Activated CD8-positive, alpha-beta T cell treated with anti-CD3 and anti-CD28 coated beads, Interleukin-2, amount 10 ng/mL, durations not matched to agents 7 days and 5 days (primary cell): ENCODE measurements around the gene GLUD2. TPM values are rescaled to one million over a fixed set of nuclear protein-coding genes. Genes with fewer than 3 reads are reported as not detected.
"Not testable (repeated sequence)": the region's sequence is repeated elsewhere in the genome, so short reads cannot be mapped to it uniquely, and the experiment has no call there.

Source experiments
- ATAC-seq: fragments of 150-1000 bp; cut with Tn5 transposase; one replicate; pipeline ENCODE4 v1.10.0; 2021; ENCODE audit warnings: moderate library complexity
- CTCF ChIA-PET: fragments of 350-600 bp; sonication (Branson Sonifier 250); formaldehyde crosslinking; loops from one replicate; lab custom pipeline; 2021; ENCODE audit warnings: antibody characterized with exemption; lab: Charles Lee
- POLR2A ChIA-PET: fragments of 350-600 bp; sonication (Branson Sonifier 250); formaldehyde crosslinking; loops from one replicate; lab custom pipeline; 2021; ENCODE audit warnings: antibody characterized with exemption; lab: Charles Lee
- DNase-seq: peaks from one replicate; pipeline ENCODE4 v3.0.0-alpha.2; 2020
- H3K27ac Mint-ChIP-seq: one replicate; pipeline ENCODE4 v1.8.0; 2021; ENCODE audit warnings: mild to moderate bottlenecking, mixed read lengths
- H3K27me3 Mint-ChIP-seq: one replicate; pipeline ENCODE4 v1.8.0; 2021; ENCODE audit warnings: low read depth, mixed read lengths
- H3K36me3 Mint-ChIP-seq: one replicate; pipeline ENCODE4 v1.8.0; 2021; ENCODE audit warnings: low read depth, mixed read lengths
- H3K4me1 Mint-ChIP-seq: one replicate; pipeline ENCODE4 v1.8.0; 2021; ENCODE audit warnings: low read depth, mixed read lengths
- H3K4me3 Mint-ChIP-seq: one replicate; pipeline ENCODE4 v1.8.0; 2021; ENCODE audit warnings: mild to moderate bottlenecking, mixed read lengths
- H3K9me3 Mint-ChIP-seq: one replicate; pipeline ENCODE4 v1.8.0; 2022; ENCODE audit warnings: mixed read lengths; ENCODE audit not compliant: insufficient read depth
- total RNA-seq, 2 experiments: library from RNA; stranded (reverse); gene quantifications; one replicate each; pipeline ENCODE4 v1.2.3, GENCODE V29; 2021

Gene GLUD2
- total RNA-seq, result under 1 TPM; 0.60 to 0.87 TPM

- H3K27ac Mint-ChIP-seq, CTCF ChIA-PET, H3K4me1 Mint-ChIP-seq, DNase-seq, POLR2A ChIA-PET, H3K9me3 Mint-ChIP-seq, H3K36me3 Mint-ChIP-seq, H3K4me3 Mint-ChIP-seq, H3K27me3 Mint-ChIP-seq: not testable (repeated sequence)
- ATAC-seq, result peak; percentile 68
These were observed at the start of gene GLUD2 for GRCh38 chrX:121047441-121048419. GLUD2 (plus strand) TSS chrX:121047610; CDS start chrX:121047685, 75 bp downstream.

DNA sequence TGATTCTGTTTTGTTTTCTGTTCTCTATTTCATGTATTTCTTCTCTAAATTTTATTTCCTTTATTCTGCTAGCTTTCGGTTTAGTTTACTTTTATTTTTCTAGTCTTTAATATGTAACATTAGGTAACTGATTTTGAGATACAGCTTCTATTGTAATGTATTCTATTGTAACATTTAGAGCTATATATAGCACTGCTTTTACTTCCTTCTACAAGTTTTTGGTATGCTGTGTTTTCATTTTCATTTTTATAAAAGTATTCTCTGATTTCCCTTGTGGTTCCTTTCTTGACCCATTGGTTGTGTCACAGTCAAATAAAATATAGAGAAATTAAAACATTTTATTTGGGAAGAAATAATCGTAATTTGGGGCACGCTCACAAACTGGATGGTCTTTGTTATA, 48.0 kb upstream of the GLUD2 start:
- H3K36me3 Mint-ChIP-seq, result no peaks in the 10 kb centered on the region
- DNase-seq, result no peak
- POLR2A ChIA-PET, result no interaction called here
- ATAC-seq, result no peak
- no peak overlapping the region for H3K27ac Mint-ChIP-seq
- H3K4me3 Mint-ChIP-seq, result no peak overlapping the region
- H3K4me1 Mint-ChIP-seq, result no peaks in the 10 kb centered on the region
- H3K27me3 Mint-ChIP-seq, result no peaks in the 10 kb centered on the region
- no peaks in the 10 kb centered on the region for H3K9me3 Mint-ChIP-seq
- CTCF ChIA-PET, result no interaction called here

GRCh38 chrX:121000589-121000988, 46.8 kb upstream of the GLUD2 start:
- Mint-ChIP-seq H3K4me1 (no peaks in the 10 kb centered on the region), H3K4me3 (no peak overlapping the region), H3K27me3 (no peaks in the 10 kb centered on the region), H3K36me3 (no peaks in the 10 kb centered on the region), H3K27ac (no peak overlapping the region), H3K9me3 (no peaks in the 10 kb centered on the region)
- POLR2A ChIA-PET, result no interaction called here
- no peak for ATAC-seq
- no peak for DNase-seq
- CTCF ChIA-PET, result no interaction called here

GRCh38 chrX:121008920-121009319, 38.5 kb upstream of the GLUD2 start:
- no peak overlapping the region for H3K27ac Mint-ChIP-seq
- no peaks in the 10 kb centered on the region for H3K9me3 Mint-ChIP-seq
- CTCF ChIA-PET, result no interaction called here

DNA sequence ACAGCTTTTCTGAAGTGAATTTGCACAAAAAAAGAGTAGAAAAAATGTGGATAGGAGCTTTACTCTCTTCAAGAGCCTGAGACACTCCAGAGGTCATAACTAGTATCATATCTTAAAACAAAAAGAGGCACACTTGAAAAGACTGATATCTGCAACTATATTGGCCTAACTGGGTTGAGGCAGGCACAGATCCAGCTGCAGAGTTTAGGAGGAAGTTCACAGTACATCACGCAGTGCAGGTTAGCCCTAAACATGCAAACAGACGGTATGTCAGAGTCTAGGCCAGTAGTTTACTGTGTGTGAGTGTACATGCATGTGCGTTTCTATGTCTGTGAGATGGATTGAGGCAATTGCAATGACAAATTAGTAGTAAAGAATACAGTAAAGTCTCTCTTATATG, 37.6 kb upstream of the GLUD2 start:
- no peak overlapping the region for H3K4me3 Mint-ChIP-seq
- H3K4me1 Mint-ChIP-seq, result no peaks in the 10 kb centered on the region
- ChIA-PET POLR2A (no interaction called here), CTCF (no interaction called here)
- no peaks in the 10 kb centered on the region for H3K9me3 Mint-ChIP-seq
- no peak for DNase-seq
- no peak for ATAC-seq
- no peaks in the 10 kb centered on the region for H3K36me3 Mint-ChIP-seq
- no peaks in the 10 kb centered on the region for H3K27me3 Mint-ChIP-seq
- no peak overlapping the region for H3K27ac Mint-ChIP-seq

More at GRCh38 chrX:121008920-121009319, 38.5 kb upstream of the GLUD2 start:
- ATAC-seq, result no peak
- no peak for DNase-seq
- no peak overlapping the region for H3K4me3 Mint-ChIP-seq
- H3K27me3 Mint-ChIP-seq, result no peaks in the 10 kb centered on the region
- POLR2A ChIA-PET, result no interaction called here
- H3K4me1 Mint-ChIP-seq, result no peaks in the 10 kb centered on the region
- no peaks in the 10 kb centered on the region for H3K36me3 Mint-ChIP-seq

- no peaks in the 10 kb centered on the region for H3K36me3 Mint-ChIP-seq
- DNase-seq (no peak), ATAC-seq (no peak)
- no peaks in the 10 kb centered on the region for H3K9me3 Mint-ChIP-seq
- ChIA-PET POLR2A (no interaction called here), CTCF (no interaction called here)
- H3K4me3 Mint-ChIP-seq, result no peak overlapping the region
- H3K4me1 Mint-ChIP-seq, result no peaks in the 10 kb centered on the region
- no peaks in the 10 kb centered on the region for H3K27me3 Mint-ChIP-seq
- H3K27ac Mint-ChIP-seq, result no peak overlapping the region
These were observed 37.2 kb upstream of the GLUD2 start for GRCh38 chrX:121010218-121010617.

DNA sequence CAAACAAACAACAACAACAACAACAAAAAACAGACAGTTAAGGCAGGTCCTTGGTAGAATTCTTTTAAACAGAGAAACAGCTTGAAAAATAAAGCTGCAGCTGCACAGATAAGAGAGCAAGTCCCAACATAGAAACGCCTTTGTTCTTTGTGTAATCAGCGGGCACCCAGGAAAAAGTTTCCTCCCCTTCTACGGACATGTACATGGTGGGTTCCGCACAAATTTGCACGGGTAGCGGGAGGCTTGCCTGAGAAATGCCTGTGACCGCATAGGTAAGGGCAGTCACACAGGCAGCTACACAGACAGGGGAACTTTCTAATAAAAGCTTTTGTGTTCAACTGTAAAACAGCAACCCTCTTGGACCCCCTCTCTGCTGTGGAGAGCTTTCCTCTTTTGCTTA, 36.2 kb upstream of the GLUD2 start:
- no peak for DNase-seq
- no peaks in the 10 kb centered on the region for H3K4me1 Mint-ChIP-seq
- H3K9me3 Mint-ChIP-seq, result no peaks in the 10 kb centered on the region
- H3K27me3 Mint-ChIP-seq, result no peaks in the 10 kb centered on the region
- H3K27ac Mint-ChIP-seq, result no peak overlapping the region
- POLR2A ChIA-PET, result no interaction called here
- CTCF ChIA-PET, result no interaction called here
- no peak overlapping the region for H3K4me3 Mint-ChIP-seq
- H3K36me3 Mint-ChIP-seq, result no peaks in the 10 kb centered on the region
- ATAC-seq, result no peak

- ChIA-PET POLR2A (no interaction called here), CTCF (no interaction called here)
- no peak overlapping the region for H3K27ac Mint-ChIP-seq
- H3K27me3 Mint-ChIP-seq, result no peaks in the 10 kb centered on the region
- DNase-seq (no peak), ATAC-seq (no peak)
- no peaks in the 10 kb centered on the region for H3K36me3 Mint-ChIP-seq
- H3K4me1 Mint-ChIP-seq, result no peaks in the 10 kb centered on the region
- no peaks in the 10 kb centered on the region for H3K9me3 Mint-ChIP-seq
- no peak overlapping the region for H3K4me3 Mint-ChIP-seq
These were observed 33.4 kb upstream of the GLUD2 start for GRCh38 chrX:121013897-121014455.

- ATAC-seq, result no peak
- DNase-seq, result no peak
- Mint-ChIP-seq H3K27ac (no peak overlapping the region), H3K36me3 (no peaks in the 10 kb centered on the region), H3K27me3 (no peaks in the 10 kb centered on the region), H3K9me3 (no peaks in the 10 kb centered on the region), H3K4me1 (no peaks in the 10 kb centered on the region), H3K4me3 (no peak overlapping the region)
- ChIA-PET POLR2A (no interaction called here), CTCF (no interaction called here)
These were observed 32.6 kb upstream of the GLUD2 start for GRCh38 chrX:121014826-121015225.

DNA sequence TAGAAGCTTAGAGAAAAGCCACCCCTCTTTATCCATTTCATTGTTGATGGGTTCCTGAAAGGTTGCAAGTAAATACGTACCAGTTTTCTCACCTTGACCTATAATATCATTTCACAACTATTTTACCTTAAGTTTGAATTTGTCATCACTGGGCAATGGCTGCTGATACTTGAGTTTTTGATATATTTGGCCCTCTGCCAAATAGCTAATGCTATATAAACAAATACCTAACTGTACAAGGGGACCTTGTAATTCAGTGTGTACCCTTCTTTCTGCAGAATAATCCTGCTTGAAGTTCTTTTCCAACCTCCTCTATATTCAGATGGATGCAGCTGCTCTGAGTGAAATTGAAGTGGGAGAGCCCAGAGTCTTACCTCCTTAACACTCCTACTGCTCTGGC, 19.0 kb upstream of the GLUD2 start:
- DNase-seq (no peak), ATAC-seq (no peak)
- no peak overlapping the region for H3K4me3 Mint-ChIP-seq
- CTCF ChIA-PET, result no interaction called here
- no peaks in the 10 kb centered on the region for H3K9me3 Mint-ChIP-seq
- no peak overlapping the region for H3K27ac Mint-ChIP-seq
- H3K4me1 Mint-ChIP-seq, result no peaks in the 10 kb centered on the region
- H3K36me3 Mint-ChIP-seq, result no peaks in the 10 kb centered on the region
- POLR2A ChIA-PET, result no interaction called here
- H3K27me3 Mint-ChIP-seq, result no peaks in the 10 kb centered on the region

DNA sequence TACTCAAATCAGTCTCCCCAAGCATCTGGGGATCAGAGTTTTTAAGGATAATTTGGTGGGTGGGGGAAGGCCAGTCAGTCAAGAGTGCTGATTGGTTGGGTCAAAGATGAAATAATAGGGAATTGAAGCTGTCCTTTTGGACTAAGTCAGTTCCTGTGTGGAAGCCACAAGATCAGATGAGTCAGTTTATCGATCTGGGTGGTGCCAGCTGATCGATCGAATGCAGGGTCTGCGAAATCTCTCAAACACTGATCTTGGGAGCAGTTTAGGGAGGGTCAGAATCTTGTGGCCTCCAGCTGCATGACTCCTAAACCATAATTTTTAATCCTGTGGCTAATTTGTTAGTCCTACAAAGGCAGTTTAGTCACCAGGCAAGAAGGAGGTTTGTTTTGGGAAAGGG, 17.3 kb upstream of the GLUD2 start:
- Mint-ChIP-seq H3K27me3 (no peaks in the 10 kb centered on the region), H3K9me3 (no peaks in the 10 kb centered on the region), H3K4me3 (no peak overlapping the region), H3K4me1 (no peaks in the 10 kb centered on the region), H3K36me3 (no peaks in the 10 kb centered on the region), H3K27ac (no peak overlapping the region)
- CTCF ChIA-PET, result no interaction called here
- POLR2A ChIA-PET, result no interaction called here
- ATAC-seq (no peak), DNase-seq (no peak)

DNA sequence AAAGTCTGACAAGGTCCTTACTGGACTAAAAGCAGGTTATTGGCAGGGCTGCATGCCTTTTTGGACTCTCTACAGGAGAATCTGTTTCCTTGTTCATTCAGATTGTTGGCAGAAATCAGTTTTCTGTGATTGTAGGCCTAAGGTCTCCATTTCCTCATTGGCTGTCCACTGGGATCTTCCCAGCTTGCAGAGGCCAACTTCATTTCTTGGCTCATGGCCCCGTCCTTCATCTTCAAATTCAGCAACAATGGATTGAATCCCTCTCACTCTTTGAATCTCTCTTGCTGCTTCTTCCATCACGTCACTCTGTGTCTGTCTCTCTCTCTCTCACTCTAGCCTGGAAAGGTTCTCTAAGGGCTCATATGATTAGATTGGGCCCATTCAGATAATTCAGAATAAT, 14.9 kb upstream of the GLUD2 start:
- Mint-ChIP-seq H3K9me3 (no peaks in the 10 kb centered on the region), H3K27me3 (no peaks in the 10 kb centered on the region), H3K4me3 (no peak overlapping the region), H3K27ac (no peak overlapping the region), H3K4me1 (no peaks in the 10 kb centered on the region), H3K36me3 (no peaks in the 10 kb centered on the region)
- ChIA-PET POLR2A (no interaction called here), CTCF (no interaction called here)
- ATAC-seq (no peak), DNase-seq (no peak)
